IMR-90 (cell line): Measurements from ENCODE around the gene KNTC1. TPM values are rescaled to one million over a fixed set of nuclear protein-coding genes. Genes with fewer than 3 reads are reported as not detected.

Experiments
- ATAC-seq: fragments of 200-7000 bp; cut with Tn5 transposase; 2 replicates; pipeline ENCODE4 v1.9.1; 2020; ENCODE audit warnings: low read depth, mild to moderate bottlenecking, moderate library complexity
- BruUV-seq: library from RNA; stranded (reverse); fragments of 400-500 nt; replicated peaks from 2 replicates; lab custom pipeline; 2021; lab: Mats Ljungman, UMichigan
- CTCF ChIA-PET: fragments of 300-600 bp; formaldehyde crosslinking; extraction: SDS; loops from one replicate; lab custom pipeline; 2021; ENCODE audit warnings: antibody characterized with exemption; lab: Yijun Ruan, JAX
- POLR2A ChIA-PET: fragments of 300-600 bp; sonication (Branson Sonifier 250); formaldehyde crosslinking; loops from one replicate; lab custom pipeline; 2022; ENCODE audit warnings: antibody characterized with exemption; ENCODE audit not compliant: unreplicated experiment; lab: Charles Lee
- DNase-seq: peaks from one replicate; pipeline ENCODE4 v3.0.0; 2013
- H2AFZ ChIP-seq: replicated peaks from 2 replicates; pipeline ENCODE3; 2013; ENCODE audit warnings: low read length, mild to moderate bottlenecking; ENCODE audit not compliant: poor library complexity
- H2AK5ac ChIP-seq: 2 replicates; pipeline ENCODE4 v1.6.1; 2013; ENCODE audit warnings: low read depth, low read length, inconsistent platforms
- H2AK9ac ChIP-seq: replicated peaks from 2 replicates; pipeline ENCODE3; 2013; ENCODE audit warnings: mild to moderate bottlenecking, low read depth, low read length, moderate library complexity; ENCODE audit not compliant: poor library complexity
- H2BK120ac ChIP-seq: 2 replicates; pipeline ENCODE4 v1.6.1; 2013; ENCODE audit warnings: low read depth, low read length, inconsistent platforms
- H2BK15ac ChIP-seq: 3 replicates; pipeline ENCODE4 v1.6.1; 2013; ENCODE audit warnings: low read depth, low read length, inconsistent platforms
- H2BK20ac ChIP-seq: 2 replicates; pipeline ENCODE4 v1.6.1; 2013; ENCODE audit warnings: low read depth, mild to moderate bottlenecking, inconsistent platforms, low read length, moderate library complexity
- H2BK5ac ChIP-seq: 2 replicates; pipeline ENCODE4 v1.6.1; 2013; ENCODE audit warnings: mild to moderate bottlenecking, low read depth, low read length, inconsistent platforms; ENCODE audit not compliant: poor library complexity, severe bottlenecking
- H3K14ac ChIP-seq: replicated peaks from 2 replicates; pipeline ENCODE4 v1.6.1; 2013; ENCODE audit warnings: low read depth, low read length, inconsistent platforms
- H3K18ac ChIP-seq: 2 replicates; pipeline ENCODE4 v1.6.1; 2013; ENCODE audit warnings: low read depth, low read length, control low read depth
- H3K23ac ChIP-seq: 2 replicates; pipeline ENCODE4 v1.6.1; 2013; ENCODE audit warnings: low read depth, low read length, inconsistent platforms
- H3K27ac ChIP-seq: 2 replicates; pipeline ENCODE4 v1.5.1; 2013; ENCODE audit warnings: mild to moderate bottlenecking, control low read depth, low read length; ENCODE audit not compliant: insufficient read depth
- H3K27me3 ChIP-seq: 2 replicates; pipeline ENCODE4 v1.6.1; 2013; ENCODE audit warnings: low read length; ENCODE audit not compliant: control insufficient read depth, insufficient read depth
- H3K36me3 ChIP-seq: 2 replicates; pipeline ENCODE4 v1.6.1; 2013; ENCODE audit warnings: low read length, mixed read lengths; ENCODE audit not compliant: control insufficient read depth, insufficient read depth
- H3K4ac ChIP-seq: 2 replicates; pipeline ENCODE4 v1.6.1; 2013; ENCODE audit warnings: low read depth, low read length, inconsistent platforms
- H3K4me1 ChIP-seq: 2 replicates; pipeline ENCODE4 v1.6.1; 2013; ENCODE audit warnings: low read length, mixed read lengths; ENCODE audit not compliant: control insufficient read depth, insufficient read depth
- H3K4me2 ChIP-seq: 2 replicates; pipeline ENCODE4 v1.6.1; 2013; ENCODE audit warnings: low read depth, mild to moderate bottlenecking, control low read depth, low read length, moderate library complexity
- H3K4me3 ChIP-seq: 2 replicates; pipeline ENCODE4 v1.5.1; 2013; ENCODE audit warnings: low read depth, mild to moderate bottlenecking, control low read depth, low read length, moderate library complexity; ENCODE audit not compliant: insufficient read depth
- H3K56ac ChIP-seq: 2 replicates; pipeline ENCODE4 v1.6.1; 2013; ENCODE audit warnings: low read length, inconsistent platforms; ENCODE audit not compliant: insufficient read depth; ENCODE audit errors: extremely low read depth
- H3K79me1 ChIP-seq, 2 experiments: 2 replicates each; pipeline ENCODE4 v1.6.1; 2013; ENCODE audit warnings: low read length in 2 of 2, inconsistent platforms in 1 of 2, low read depth in 1 of 2
- H3K9ac ChIP-seq: 2 replicates; pipeline ENCODE4 v1.6.1; 2013; ENCODE audit warnings: low read depth, low read length, control low read depth
- H3K9me1 ChIP-seq: 2 replicates; pipeline ENCODE4 v1.6.1; 2013; ENCODE audit warnings: low read length, inconsistent platforms; ENCODE audit not compliant: insufficient read depth
- H3K9me3 ChIP-seq: 2 replicates; pipeline ENCODE4 v1.6.1; 2013; ENCODE audit warnings: low read length; ENCODE audit not compliant: control insufficient read depth, insufficient read depth
- H4K20me1 ChIP-seq: 2 replicates; pipeline ENCODE4 v1.6.1; 2013; ENCODE audit warnings: low read length, inconsistent platforms; ENCODE audit not compliant: insufficient read depth
- H4K5ac ChIP-seq: 2 replicates; pipeline ENCODE4 v1.6.1; 2013; ENCODE audit warnings: mild to moderate bottlenecking, low read depth, low read length, control low read depth
- H4K8ac ChIP-seq, 2 experiments: 2 replicates each; pipeline ENCODE4 v1.6.1; 2013; ENCODE audit warnings: low read depth in 2 of 2, low read length in 2 of 2, control low read depth in 1 of 2, inconsistent platforms in 1 of 2
- H4K91ac ChIP-seq: 2 replicates; pipeline ENCODE4 v1.6.1; 2013; ENCODE audit warnings: low read depth, low read length, inconsistent platforms; ENCODE audit not compliant: insufficient read depth
- BHLHE40 ChIP-seq: fragments of 150-350 bp; IDR thresholded peaks from 2 replicates; pipeline ENCODE4 v1.6.1; 2016; ENCODE audit warnings: mild to moderate bottlenecking, low read depth, low read length
- CHD1 ChIP-seq: IDR thresholded peaks from 2 replicates; pipeline ENCODE4 v1.6.1; 2012; ENCODE audit warnings: low read depth, low read length, improper control_type of control experiment
- MAZ ChIP-seq: IDR thresholded peaks from 2 replicates; pipeline ENCODE4 v1.6.1; 2012; ENCODE audit warnings: low read depth, mild to moderate bottlenecking, low read length, improper control_type of control experiment, moderate library complexity, borderline replicate concordance
- NFE2L2 ChIP-seq: fragments of 150-350 bp; IDR thresholded peaks from 2 replicates; pipeline ENCODE4 v1.6.1; 2016; ENCODE audit warnings: low read depth, mild to moderate bottlenecking, low read length
- RAD21 ChIP-seq: IDR thresholded peaks from 2 replicates; pipeline ENCODE4 v1.6.1; 2012; ENCODE audit warnings: low read length, improper control_type of control experiment
- RCOR1 ChIP-seq: IDR thresholded peaks from 2 replicates; pipeline ENCODE4 v1.6.1; 2012; ENCODE audit warnings: mild to moderate bottlenecking, low read length, improper control_type of control experiment; ENCODE audit not compliant: insufficient replicate concordance
- RFX5 ChIP-seq: IDR thresholded peaks from 2 replicates; pipeline ENCODE4 v1.8.0; 2012; ENCODE audit warnings: low read depth, mild to moderate bottlenecking, low read length, moderate library complexity
- SMC3 ChIP-seq: fragments of 150-350 bp; IDR thresholded peaks from 2 replicates; pipeline ENCODE4 v1.6.1; 2016; ENCODE audit warnings: low read depth, mild to moderate bottlenecking, antibody characterized with exemption, low read length, moderate library complexity
- WGBS, 2 experiments: methylation state at CpG; one replicate each; pipeline versions ENCODE4 v1.1.5 to v1.1.7; 2013; ENCODE audit warnings: missing lambda C conversion rate in 2 of 2; ENCODE audit not compliant: insufficient read length in 1 of 2; ENCODE audit errors: extremely low coverage in 2 of 2; 5-methylcytosine and 5-hydroxymethylcytosine counted together
- dilution Hi-C: fragments of 300-500 bp; cut with HindIII; formaldehyde crosslinking; loops from one replicate; pipeline ENCODE4 v1.14.3; 2018; ENCODE audit warnings: low sequenced_read_pairs; ENCODE audit not compliant: unreplicated experiment
- in situ Hi-C: fragments of 300-500 bp; cut with MboI; formaldehyde crosslinking; loops from 3 replicates; pipeline ENCODE4 v1.14.3; 2019; ENCODE audit warnings: low sequenced_read_pairs, inconsistent platforms, mixed read lengths
- intact Hi-C: fragments of 100-400 bp; cut with micrococcal nuclease; formaldehyde crosslinking; loops from 2 replicates; pipeline ENCODE4 v1.10.0; 2022
- polyA plus RNA-seq, 3 experiments: library from polyadenylated mRNA; depleted of rRNA; stranded (reverse); fragments of >200 nt; gene quantifications; 2 replicates each; pipeline ENCODE4 v1.2.3, GENCODE V29; 2012; ENCODE audit warnings: low replicate concordance in 1 of 3
- total RNA-seq: library from RNA; depleted of rRNA; stranded (reverse); fragments of >200 nt; gene quantifications from 2 replicates; pipeline ENCODE4 v1.2.3, GENCODE V29; 2012
- TF ChIP-seq, protein P1 (sequence below): conservative IDR thresholded peaks from 2 replicates; pipeline ENCODE4 v1.5.1; 2012; ENCODE audit warnings: mild to moderate bottlenecking, low read depth, low read length, improper control_type of control experiment
- TF ChIP-seq, protein P2 (sequence below): fragments of 150-350 bp; IDR thresholded peaks from 2 replicates; pipeline ENCODE4 v1.6.1; 2017; ENCODE audit warnings: mild to moderate bottlenecking, antibody characterized with exemption, low read length, low read depth
- TF ChIP-seq, protein P3 (sequence below): fragments of 150-350 bp; IDR thresholded peaks from 2 replicates; pipeline ENCODE4 v1.6.1; 2016; ENCODE audit warnings: low read depth, mild to moderate bottlenecking, low read length, moderate library complexity, borderline replicate concordance

Gene KNTC1
- total and polyA plus RNA-seq, 2 of the 4 experiments (the other 2 are of a cell fraction): 16.6 to 23.7 TPM

DNA sequence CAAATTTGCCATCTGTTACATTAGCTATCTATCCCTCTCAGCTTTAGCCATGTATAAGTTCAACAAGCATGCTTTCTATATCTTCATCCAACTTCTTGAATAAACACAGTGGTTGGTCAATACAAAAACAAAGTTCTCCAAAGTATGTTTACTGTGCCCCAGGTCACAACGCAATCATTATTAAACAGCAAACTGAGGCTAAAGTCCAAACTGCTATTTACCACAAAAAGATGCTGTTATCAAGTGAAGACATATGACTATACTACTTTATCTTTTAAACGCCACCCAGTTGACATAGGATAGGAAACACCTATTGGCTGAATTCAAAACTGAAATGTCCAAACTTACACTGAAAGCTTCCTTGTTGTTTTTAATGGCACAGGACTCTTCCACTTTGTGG, 38.0 kb upstream of the KNTC1 start:
- H3K79me1 ChIP-seq: peaks cover 18 to 55% of the 10 kb centered on the region in 2 experiments
- H3K18ac ChIP-seq: no peak overlapping the region
- H3K9me1 ChIP-seq: peaks cover 5% of the 10 kb centered on the region
- H3K36me3 ChIP-seq: peaks cover 40% of the 10 kb centered on the region
- H2AK5ac ChIP-seq: no peak overlapping the region
- no peak overlapping the region for H2AFZ ChIP-seq
- no peaks in the 10 kb centered on the region for H3K27me3 ChIP-seq
- no peak overlapping the region for H2BK20ac ChIP-seq
- H2BK5ac ChIP-seq: no peak overlapping the region
- BruUV-seq: no TSS peak
- peak; percentile 19; the same call in 1 of the 2 replicates for ATAC-seq
- no peak overlapping the region for H4K91ac ChIP-seq
- in situ Hi-C loops: no loop called here
- H3K14ac ChIP-seq: no peak overlapping the region
- peaks cover 6% of the 10 kb centered on the region for H3K4me1 ChIP-seq
- dilution Hi-C loops: no loop called here
- ChIA-PET CTCF (no interaction called here), POLR2A (interaction anchor here (0.6 to 1.3 kb wide), 2 partner anchors 12 to 99 kb away, joined by 4 to 6 read pairs; partner anchors contain the start of gene ZCCHC8)
- TF ChIP-seq, protein P1, sequence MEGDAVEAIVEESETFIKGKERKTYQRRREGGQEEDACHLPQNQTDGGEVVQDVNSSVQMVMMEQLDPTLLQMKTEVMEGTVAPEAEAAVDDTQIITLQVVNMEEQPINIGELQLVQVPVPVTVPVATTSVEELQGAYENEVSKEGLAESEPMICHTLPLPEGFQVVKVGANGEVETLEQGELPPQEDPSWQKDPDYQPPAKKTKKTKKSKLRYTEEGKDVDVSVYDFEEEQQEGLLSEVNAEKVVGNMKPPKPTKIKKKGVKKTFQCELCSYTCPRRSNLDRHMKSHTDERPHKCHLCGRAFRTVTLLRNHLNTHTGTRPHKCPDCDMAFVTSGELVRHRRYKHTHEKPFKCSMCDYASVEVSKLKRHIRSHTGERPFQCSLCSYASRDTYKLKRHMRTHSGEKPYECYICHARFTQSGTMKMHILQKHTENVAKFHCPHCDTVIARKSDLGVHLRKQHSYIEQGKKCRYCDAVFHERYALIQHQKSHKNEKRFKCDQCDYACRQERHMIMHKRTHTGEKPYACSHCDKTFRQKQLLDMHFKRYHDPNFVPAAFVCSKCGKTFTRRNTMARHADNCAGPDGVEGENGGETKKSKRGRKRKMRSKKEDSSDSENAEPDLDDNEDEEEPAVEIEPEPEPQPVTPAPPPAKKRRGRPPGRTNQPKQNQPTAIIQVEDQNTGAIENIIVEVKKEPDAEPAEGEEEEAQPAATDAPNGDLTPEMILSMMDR: no peak
- no peak for TF ChIP-seq BHLHE40
- TF ChIP-seq, protein P2, sequence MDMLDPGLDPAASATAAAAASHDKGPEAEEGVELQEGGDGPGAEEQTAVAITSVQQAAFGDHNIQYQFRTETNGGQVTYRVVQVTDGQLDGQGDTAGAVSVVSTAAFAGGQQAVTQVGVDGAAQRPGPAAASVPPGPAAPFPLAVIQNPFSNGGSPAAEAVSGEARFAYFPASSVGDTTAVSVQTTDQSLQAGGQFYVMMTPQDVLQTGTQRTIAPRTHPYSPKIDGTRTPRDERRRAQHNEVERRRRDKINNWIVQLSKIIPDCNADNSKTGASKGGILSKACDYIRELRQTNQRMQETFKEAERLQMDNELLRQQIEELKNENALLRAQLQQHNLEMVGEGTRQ: no peak
- TF ChIP-seq SMC3: no peak
- TF ChIP-seq RAD21: no peak
- no peak for TF ChIP-seq NFE2L2
- no peak for TF ChIP-seq RCOR1
- TF ChIP-seq MAZ: no peak
- TF ChIP-seq CHD1: no peak
- TF ChIP-seq, protein P3, sequence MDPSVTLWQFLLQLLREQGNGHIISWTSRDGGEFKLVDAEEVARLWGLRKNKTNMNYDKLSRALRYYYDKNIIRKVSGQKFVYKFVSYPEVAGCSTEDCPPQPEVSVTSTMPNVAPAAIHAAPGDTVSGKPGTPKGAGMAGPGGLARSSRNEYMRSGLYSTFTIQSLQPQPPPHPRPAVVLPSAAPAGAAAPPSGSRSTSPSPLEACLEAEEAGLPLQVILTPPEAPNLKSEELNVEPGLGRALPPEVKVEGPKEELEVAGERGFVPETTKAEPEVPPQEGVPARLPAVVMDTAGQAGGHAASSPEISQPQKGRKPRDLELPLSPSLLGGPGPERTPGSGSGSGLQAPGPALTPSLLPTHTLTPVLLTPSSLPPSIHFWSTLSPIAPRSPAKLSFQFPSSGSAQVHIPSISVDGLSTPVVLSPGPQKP: no peak
- no peak for TF ChIP-seq RFX5
- H4K20me1 ChIP-seq: peaks cover 17% of the 10 kb centered on the region; the same call in 1 of the 2 replicates
- no peak overlapping the region for H2BK15ac ChIP-seq
- no peak overlapping the region for H2BK120ac ChIP-seq
- no peak overlapping the region for H3K4ac ChIP-seq
- no CpG with 5 or more reads among the region's 2 CpGs for WGBS, 2 experiments
- no peak for DNase-seq
- H3K4me2 ChIP-seq: no peak overlapping the region
- H3K27ac ChIP-seq: no peak overlapping the region
- H3K4me3 ChIP-seq: no peak overlapping the region
- H2AK9ac ChIP-seq: no peak overlapping the region
- H3K23ac ChIP-seq: no peak overlapping the region
- no peak overlapping the region for H4K8ac ChIP-seq
- intact Hi-C loops: no loop called here
- no peak overlapping the region for H3K56ac ChIP-seq
- H3K9ac ChIP-seq: no peak overlapping the region
- H4K5ac ChIP-seq: no peak overlapping the region
- no peaks in the 10 kb centered on the region for H3K9me3 ChIP-seq
